RWPE1 (cell line): ENCODE measurements around the gene ZNF827.

Experiments used
- CTCF ChIA-PET: fragments of 350-600 bp; sonication (Branson Sonifier 250); formaldehyde crosslinking; extraction: SDS; loops from one replicate; lab custom pipeline; 2021; lab: Yijun Ruan, JAX
- POLR2A ChIA-PET: fragments of 400-600 bp; formaldehyde crosslinking; extraction: SDS; loops from one replicate; lab custom pipeline; 2020; ENCODE audit warnings: antibody characterized with exemption; ENCODE audit not compliant: low non-redundant PET; lab: Yijun Ruan, JAX
- DNase-seq: peaks from one replicate; pipeline ENCODE4 v3.0.0; 2012; ENCODE audit warnings: low spot score
- H3K27ac ChIP-seq: fragments of 450-650 bp; 2 replicates; pipeline ENCODE4 v1.5.1; 2017
- CTCF ChIP-seq: fragments of 450-650 bp; conservative IDR thresholded peaks from 2 replicates; pipeline ENCODE4 v1.5.1; 2017; ENCODE audit warnings: low read depth, mild to moderate bottlenecking

The ZNF827 gene

GRCh38 chr4:145890689-145891088 lies 47.9 kb downstream of the ZNF827 start:
- no peak for DNase-seq
- POLR2A ChIA-PET, result no interaction called here
- CTCF ChIA-PET, result interaction anchor here (0.7 kb wide), 1 partner anchor 211 kb away, joined by 4 read pairs; the partner anchor contains the start of gene C4orf51
- TF ChIP-seq CTCF, result no peak
- no peak overlapping the region for H3K27ac ChIP-seq

GRCh38 chr4:145888393-145888792 lies 50.2 kb downstream of the ZNF827 start:
- no peak for TF ChIP-seq CTCF
- CTCF ChIA-PET, result interaction anchor here (0.6 to 1.2 kb wide), 2 partner anchors 19 to 68 kb away, joined by 3 read pairs; no protein-coding TSS in a partner anchor
- POLR2A ChIA-PET, result no interaction called here
- DNase-seq, result no peak
- H3K27ac ChIP-seq, result no peak overlapping the region

- POLR2A ChIA-PET, result no interaction called here
- CTCF ChIA-PET, result interaction anchor here (0.7 kb wide), 1 partner anchor 688 kb away, joined by 3 read pairs; no protein-coding TSS in a partner anchor
- TF ChIP-seq CTCF, result no peak
- DNase-seq, result no peak
- no peak overlapping the region; the same call in 1 of the 2 replicates for H3K27ac ChIP-seq
These were observed 51.2 kb downstream of the ZNF827 start for GRCh38 chr4:145887241-145887991.

GRCh38 chr4:145886871-145887240 lies 51.8 kb downstream of the ZNF827 start:
- no peak for DNase-seq
- ChIA-PET CTCF (interaction anchor here (0.7 kb wide), 1 partner anchor 687 kb away, joined by 3 read pairs; no protein-coding TSS in a partner anchor), POLR2A (no interaction called here)
- no peak for TF ChIP-seq CTCF
- H3K27ac ChIP-seq, result no peak overlapping the region

- no peak for TF ChIP-seq CTCF
- CTCF ChIA-PET, result no interaction called here
- no peak overlapping the region for H3K27ac ChIP-seq
- no peak for DNase-seq
- POLR2A ChIA-PET, result no interaction called here
These were observed 53.0 kb downstream of the ZNF827 start for GRCh38 chr4:145885666-145886065.

GRCh38 chr4:145884775-145885174 lies 53.8 kb downstream of the ZNF827 start:
- CTCF ChIA-PET, result interaction anchor here (0.7 kb wide), 1 partner anchor 184 kb away, joined by 3 read pairs; no protein-coding TSS in a partner anchor
- TF ChIP-seq CTCF, result no peak
- POLR2A ChIA-PET, result no interaction called here
- DNase-seq, result no peak
- no peak overlapping the region for H3K27ac ChIP-seq
